Measurements from ENCODE around the gene ZFYVE21. TPM values are rescaled to one million over a fixed set of nuclear protein-coding genes. Genes with fewer than 3 reads are reported as not detected.

ZFYVE21 gene
- total RNA-seq, 1 experiment from 2014 or later, result 31.3 TPM

- TF ChIP-seq EZH2 (IDR thresholded peaks at IDR 0.05), result no peak
- no TSS peak for BruUV-seq (replicated peaks)
- no peaks in the 10 kb centered on the region for H3K27me3 ChIP-seq (ENCODE audit: insufficient read depth, low read length)
- no peaks in the 10 kb centered on the region for H3K9me3 ChIP-seq (ENCODE audit: control insufficient read depth in 1 of 2, insufficient read depth in 1 of 2, low read depth in 1 of 2, low read length in 2 of 2)
- no peaks in the 10 kb centered on the region for H3K9me2 ChIP-seq (ENCODE audit: insufficient read depth)
- no peak overlapping the region for H3K9ac ChIP-seq (ENCODE audit: low read length)
- peaks cover 10 to 50% of the 10 kb centered on the region in 2 experiments; a peak in 3 of 4 replicates for H3K36me3 ChIP-seq (ENCODE audit: control insufficient read depth in 1 of 2, insufficient read depth in 2 of 2, low read length in 2 of 2)
- H3K4me2 ChIP-seq (ENCODE audit: low read length), result no peak overlapping the region
- POLR2A ChIA-PET, result no interaction called here
- DNase-seq (ENCODE audit: low read depth, low spot score) (no peak), ATAC-seq (no peak)
- RAD21 ChIA-PET (ENCODE audit: low non-redundant PET in 1 of 2, low total read pairs in 2 of 2, uncharacterized antibody in 2 of 2, unreplicated experiment in 2 of 2), result no interaction called here
- H2AFZ ChIP-seq (ENCODE audit: low read depth, low read length, poor library complexity, severe bottlenecking), result no peak overlapping the region
- no peaks in the 10 kb centered on the region for H3K4me1 ChIP-seq (ENCODE audit: control insufficient read depth in 1 of 2, insufficient read depth in 2 of 2, low read length in 2 of 2)
- intact Hi-C loops (cut with micrococcal nuclease), result no loop called here
- peaks cover 20% of the 10 kb centered on the region for H3K79me2 ChIP-seq (ENCODE audit: insufficient read depth, low read length)
- no peak overlapping the region for H3K27ac ChIP-seq (ENCODE audit: low read depth, low read length)
- CTCF ChIA-PET, result no interaction called here
- H4K20me1 ChIP-seq (ENCODE audit: insufficient read depth), result peaks cover 8% of the 10 kb centered on the region; the same call in 1 of the 2 replicates
- no peak overlapping the region for H3K4me3 ChIP-seq (replicated peaks in 1 of 2; ENCODE audit: low read depth in 1 of 2, low read length in 2 of 2)
These were observed 8.0 kb upstream of the ZFYVE21 start for GRCh38 chr14:103707329-103708263.

GRCh38 chr14:103708750-103709187 lies 6.8 kb upstream of the ZFYVE21 start:
- Histone ChIP-seq H3K9me3 (ENCODE audit: control insufficient read depth in 1 of 2, insufficient read depth in 1 of 2, low read depth in 1 of 2, low read length in 2 of 2) (no peaks in the 10 kb centered on the region), H3K9ac (ENCODE audit: low read length) (no peak overlapping the region), H3K4me1 (ENCODE audit: control insufficient read depth in 1 of 2, insufficient read depth in 2 of 2, low read length in 2 of 2) (peaks cover 0 to 4% of the 10 kb centered on the region in 2 experiments; a peak in 1 of 4 replicates), H3K4me2 (ENCODE audit: low read length) (no peak overlapping the region), H3K36me3 (ENCODE audit: control insufficient read depth in 1 of 2, insufficient read depth in 2 of 2, low read length in 2 of 2) (peaks cover 10 to 50% of the 10 kb centered on the region in 2 experiments; a peak in 3 of 4 replicates), H3K79me2 (ENCODE audit: insufficient read depth, low read length) (peaks cover 32% of the 10 kb centered on the region), H3K27ac (ENCODE audit: low read depth, low read length) (no peak overlapping the region; the same call in 1 of the 2 replicates), H2AFZ (ENCODE audit: low read depth, low read length, poor library complexity, severe bottlenecking) (no peak overlapping the region), H3K9me2 (ENCODE audit: insufficient read depth) (no peaks in the 10 kb centered on the region), H3K27me3 (ENCODE audit: insufficient read depth, low read length) (no peaks in the 10 kb centered on the region), H3K4me3 (replicated peaks in 1 of 2; ENCODE audit: low read depth in 1 of 2, low read length in 2 of 2) (no peak overlapping the region), H4K20me1 (ENCODE audit: insufficient read depth) (peaks cover 8% of the 10 kb centered on the region; the same call in 1 of the 2 replicates)
- BruUV-seq (replicated peaks), result no TSS peak
- no peak for DNase-seq (ENCODE audit: low read depth, low spot score)
- ChIA-PET RAD21 (ENCODE audit: low non-redundant PET in 1 of 2, low total read pairs in 2 of 2, uncharacterized antibody in 2 of 2, unreplicated experiment in 2 of 2) (no interaction called here), POLR2A (no interaction called here), CTCF (no interaction called here)
- no peak for TF ChIP-seq ATF3 (IDR thresholded peaks at IDR 0.05)
- TF ChIP-seq EZH2phosphoT487 (IDR thresholded peaks at IDR 0.05; ENCODE audit: borderline replicate concordance), result no peak
- TF ChIP-seq CBX3 (IDR thresholded peaks at IDR 0.05; ENCODE audit: low read depth), result no peak
- TF ChIP-seq TCF7L2 (IDR thresholded peaks at IDR 0.05; ENCODE audit: borderline replicate concordance, extremely low read depth, insufficient read depth, insufficient read length), result no peak
- TF ChIP-seq FOSL1 (IDR thresholded peaks at IDR 0.05; ENCODE audit: low read depth), result no peak
- no peak for TF ChIP-seq SRF (IDR thresholded peaks at IDR 0.05; ENCODE audit: low read depth)
- TF ChIP-seq EGR1 (IDR thresholded peaks at IDR 0.05; ENCODE audit: low read depth), result no peak
- TF ChIP-seq ZBTB33 (IDR thresholded peaks at IDR 0.05; ENCODE audit: extremely low read depth, insufficient replicate concordance, low read length), result no peak
- no peak for TF ChIP-seq ZFX (IDR thresholded peaks at IDR 0.05)
- TF ChIP-seq CEBPB (IDR thresholded peaks at IDR 0.05; ENCODE audit: low read depth), result no peak
- no peak for TF ChIP-seq POLR2AphosphoS5 (IDR thresholded peaks at IDR 0.05; ENCODE audit: low read depth, low read length)
- TF ChIP-seq POLR2A (IDR thresholded peaks at IDR 0.05; ENCODE audit: borderline replicate concordance, extremely low read depth, insufficient read depth, insufficient read length), result no peak
- TF ChIP-seq ZNF274 (IDR thresholded peaks at IDR 0.05; ENCODE audit: low read depth, low read length), result no peak
- TF ChIP-seq JUND (IDR thresholded peaks at IDR 0.05), result no peak
- no peak for TF ChIP-seq SP1 (IDR thresholded peaks at IDR 0.05; ENCODE audit: low read depth)
- intact Hi-C loops (cut with micrococcal nuclease), result no loop called here
- ATAC-seq, result no peak
